Heart left ventricle (tissue), 16 donors: ENCODE data around the gene DOCK3. TPM values are rescaled to one million over a fixed set of nuclear protein-coding genes. Genes with fewer than 3 reads are reported as not detected.
A peak's percentile ranks its signal among the peaks of the same experiment; 100 is the strongest.

Experiments
- ATAC-seq, 4 donors: fragments of 200-7000 bp; cut with Tn5 transposase; one replicate each; pipeline ENCODE4 v1.9.1; 2020 to 2022; ENCODE audit warnings: moderate library complexity in 4 of 4, mild to moderate bottlenecking in 3 of 4, moderate number of reproducible peaks in 1 of 4
- DNase-seq, 5 donors: peaks; one replicate each; pipeline ENCODE4 v3.0.0-alpha.2; 2020
- H3K27ac ChIP-seq, 12 donors: fragments of 200-600 bp; sonication (generic) in 4 of 12; one replicate each; pipeline versions ENCODE4 v1.5.0 to v1.8.0; 2016 to 2022; ENCODE audit warnings: mild to moderate bottlenecking in 2 of 12
- H3K27me3 ChIP-seq, 9 donors: fragments of 200-600 bp; sonication (generic) in 2 of 9; one replicate each; pipeline versions ENCODE4 v1.5.1 to v1.8.0; 2016 to 2022; ENCODE audit warnings: mild to moderate bottlenecking in 3 of 9
- H3K36me3 ChIP-seq, 9 donors: fragments of 200-600 bp; sonication (generic) in 2 of 9; one replicate each; pipeline versions ENCODE4 v1.5.0 to v1.8.0; 2018 to 2022; ENCODE audit warnings: mild to moderate bottlenecking in 2 of 9
- H3K4me1 ChIP-seq, 12 donors: fragments of 200-600 bp; sonication (generic) in 4 of 12; one replicate each; pipeline versions ENCODE4 v1.5.0 to v1.8.0; 2016 to 2022; ENCODE audit warnings: mild to moderate bottlenecking in 3 of 12
- H3K4me3 ChIP-seq, 12 donors: fragments of 200-600 bp; sonication (generic) in 4 of 12; one replicate each; pipeline versions ENCODE4 v1.5.0 to v1.8.0; 2017 to 2022; ENCODE audit warnings: mild to moderate bottlenecking in 9 of 12, moderate library complexity in 4 of 12
- H3K9me3 ChIP-seq, 12 donors: fragments of 200-600 bp; sonication (generic) in 4 of 12; one replicate each; pipeline versions ENCODE4 v1.5.0 to v1.8.0; 2016 to 2022; ENCODE audit warnings: mild to moderate bottlenecking in 1 of 12
- CTCF ChIP-seq, 12 donors: fragments of 200-600 bp; sonication (generic) in 4 of 12; IDR thresholded peaks; one replicate each; pipeline versions ENCODE4 v1.5.0 to v1.8.0; 2018 to 2022; ENCODE audit warnings: antibody characterized with exemption in 12 of 12, mild to moderate bottlenecking in 5 of 12
- POLR2A ChIP-seq, 2 donors: fragments of 450-650 bp; IDR thresholded peaks; one replicate each; pipeline ENCODE4 v1.6.1; 2017; ENCODE audit warnings: antibody characterized with exemption in 2 of 2, mild to moderate bottlenecking in 2 of 2, moderate library complexity in 2 of 2
- WGBS, 4 donors: extraction: QIAGEN DNeasy Blood & Tissue Kit in 2 of 4; methylation state at CpG; one replicate each; pipeline versions ENCODE4 v1.1.5 to v1.1.7; 2013 to 2018; 5-methylcytosine and 5-hydroxymethylcytosine counted together
- intact Hi-C, 10 donors: fragments of 100-400 bp; cut with DNase I; formaldehyde crosslinking; loops; one replicate each; pipeline versions ENCODE4 v1.11.1 to v1.14.2; 2022
- polyA plus RNA-seq, 2 donors: library from polyadenylated mRNA; stranded (reverse); fragments of 200-250 nt; gene quantifications; one replicate each; pipeline ENCODE4 v1.2.3, GENCODE V29; 2013
- total RNA-seq, 9 donors: library from RNA; depleted of rRNA in 2 of 9; stranded (reverse); fragments of >200 nt in 2 of 9; fragmentation: NEBNext Ultra II Directional in 3 of 9; extraction: Animal tissue kit (Norgen Biotek cat#: 25700) in 3 of 9; gene quantifications; one replicate each; pipeline versions ENCODE4 v1.1.0 to v1.2.4, GENCODE V29; 2016 to 2023
- donor health status: ischemic (EF 13 %, LVEDD 7.1; RV severe dilation, severe dysfunction).
- donor health status: healthy with polysubstance abuse.
- donor health status: DM: no; HTN: yes; CAD: no.
- donor health status: DM: no; HTN: no; CAD: no.
- donor health status: ischemic (EF 25% LVEDD 6.9; RV normal size, moderate dysfunction).
- donor health status: ischemic (EF 25% LVEDD 5.7; RV mildly dilated, moderate dysfunction).
- donor health status: healthy.
- donor health status: DM: yes; HTN: yes; CAD: no.
- donor health status: ischemic (EF 35%, LVEDD 5.7; RV mildly dilated, moderate dysfunction).
- donor health status: nonischemic (EF 11% LVEDD 7.7; RV severe dilation, severe dysfunction).
- donor health status: DM: yes; HTN: yes; CAD: no.
- donor health status: PGD.
- donor health status: ischemic (EF 29% LVEDD 5.4; RV normal size, mild dysfunction).
- donor health status: nonischemic (EF 23%, LVEDD 6.1; RV moderate dilation, normal function).

The DOCK3 gene
- total and polyA plus RNA-seq, 11 donors, result 2.0 to 6.7 (median 4.8) TPM

GRCh38 chr3:50637011-50637410, 37.7 kb upstream of the DOCK3 start:
- DNase-seq (no peak), ATAC-seq (peak in 3 of 4 donors; percentile 12 to 26 (median 13))
- 65 to 71% (median 69%) methylated on average over 4 of the region's 4 CpGs for WGBS, 4 donors
- no peak for TF ChIP-seq POLR2A (IDR thresholded peaks at IDR 0.05)
- no peak for TF ChIP-seq CTCF (IDR thresholded peaks at IDR 0.05)
- Histone ChIP-seq H3K27ac (peak overlapping the region in 11 of 12 donors; percentile 24 to 77 (median 65)), H3K27me3 (no peaks in the 10 kb centered on the region), H3K36me3 (peaks cover 0 to 28% (median 18%) of the 10 kb centered on the region in 9 donors), H3K4me1 (peaks cover 0 to 71% (median 40%) of the 10 kb centered on the region in 12 donors), H3K9me3 (no peaks in the 10 kb centered on the region), H3K4me3 (no peak overlapping the region)
- intact Hi-C loops, result loop anchor here in 1 of 10 donors (5.0 kb wide), 1 partner anchor 50 kb away; no protein-coding TSS in a partner anchor

GRCh38 chr3:50637945-50638344, 36.8 kb upstream of the DOCK3 start:
- peaks cover 0 to 68% (median 32%) of the 10 kb centered on the region in 12 donors for H3K4me1 ChIP-seq
- peak in 2 of 4 donors; percentile 19 to 40 for ATAC-seq
- H3K9me3 ChIP-seq, result no peaks in the 10 kb centered on the region
- WGBS, 4 donors, result 52 to 67% (median 60%) methylated on average over 3 of the region's 3 CpGs
- no peak for TF ChIP-seq CTCF (IDR thresholded peaks at IDR 0.05)
- TF ChIP-seq POLR2A (IDR thresholded peaks at IDR 0.05), result no peak
- H3K4me3 ChIP-seq, result no peak overlapping the region
- no peak for DNase-seq
- H3K27ac ChIP-seq, result peak overlapping the region in 10 of 12 donors; percentile 11 to 77 (median 65)
- H3K36me3 ChIP-seq, result peaks cover 0 to 38% (median 27%) of the 10 kb centered on the region in 9 donors
- intact Hi-C loops, result loop anchor here in 1 of 10 donors (5.0 kb wide), 1 partner anchor 49 kb away; no protein-coding TSS in a partner anchor
- H3K27me3 ChIP-seq, result no peaks in the 10 kb centered on the region

GRCh38 chr3:50639055-50639494, 35.7 kb upstream of the DOCK3 start:
- 46 to 64% (median 53%) methylated on average over 6 of the region's 6 CpGs for whole genome bisulfite sequencing, 4 donors
- Histone ChIP-seq H3K27me3 (no peaks in the 10 kb centered on the region), H3K36me3 (peaks cover 0 to 49% (median 33%) of the 10 kb centered on the region in 9 donors), H3K27ac (peak overlapping the region in 11 of 12 donors; percentile 28 to 77 (median 65)), H3K4me3 (no peak overlapping the region), H3K9me3 (no peaks in the 10 kb centered on the region), H3K4me1 (peaks cover 0 to 72% (median 38%) of the 10 kb centered on the region in 12 donors)
- DNase-seq, result no peak
- intact Hi-C loops, result loop anchor here in 1 of 10 donors (5.0 kb wide), 1 partner anchor 48 kb away; no protein-coding TSS in a partner anchor
- no peak for TF ChIP-seq POLR2A (IDR thresholded peaks at IDR 0.05)
- no peak for TF ChIP-seq CTCF (IDR thresholded peaks at IDR 0.05)
- ATAC-seq, result peak; percentile 32 to 47 (median 40)

GRCh38 chr3:50642382-50642781, 32.3 kb upstream of the DOCK3 start:
- WGBS, 4 donors, result 88 to 100% (median 93%) methylated on average over 1 of the region's 1 CpG
- H3K27ac ChIP-seq, result peak overlapping the region in 3 of 12 donors; percentile 86 to 97 (median 87)
- peaks cover 0 to 83% (median 35%) of the 10 kb centered on the region in 12 donors for H3K4me1 ChIP-seq
- no peak for TF ChIP-seq POLR2A (IDR thresholded peaks at IDR 0.05)
- no peak for TF ChIP-seq CTCF (IDR thresholded peaks at IDR 0.05)
- H3K36me3 ChIP-seq, result peaks cover 0 to 82% (median 51%) of the 10 kb centered on the region in 9 donors
- no peaks in the 10 kb centered on the region for H3K27me3 ChIP-seq
- DNase-seq (no peak), ATAC-seq (no peak)
- no peak overlapping the region for H3K4me3 ChIP-seq
- intact Hi-C loops, result no loop called here
- no peaks in the 10 kb centered on the region for H3K9me3 ChIP-seq
